GM10266 (cell line): ENCODE measurements around the gene CFP.
"Not testable (repeated sequence)": the region's sequence is repeated elsewhere in the genome, so short reads cannot be mapped to it uniquely, and the experiment has no call there.

Experiments
- DNase-seq: peaks from one replicate; pipeline ENCODE4 v3.0.0; 2012; ENCODE audit errors: extremely low spot score
- CTCF ChIP-seq: IDR thresholded peaks from 2 replicates; pipeline ENCODE4 v1.5.1; 2012; ENCODE audit warnings: mild to moderate bottlenecking, low read depth; ENCODE audit not compliant: control insufficient read depth, insufficient read depth; ENCODE audit errors: missing control alignments

CFP gene

DNA sequence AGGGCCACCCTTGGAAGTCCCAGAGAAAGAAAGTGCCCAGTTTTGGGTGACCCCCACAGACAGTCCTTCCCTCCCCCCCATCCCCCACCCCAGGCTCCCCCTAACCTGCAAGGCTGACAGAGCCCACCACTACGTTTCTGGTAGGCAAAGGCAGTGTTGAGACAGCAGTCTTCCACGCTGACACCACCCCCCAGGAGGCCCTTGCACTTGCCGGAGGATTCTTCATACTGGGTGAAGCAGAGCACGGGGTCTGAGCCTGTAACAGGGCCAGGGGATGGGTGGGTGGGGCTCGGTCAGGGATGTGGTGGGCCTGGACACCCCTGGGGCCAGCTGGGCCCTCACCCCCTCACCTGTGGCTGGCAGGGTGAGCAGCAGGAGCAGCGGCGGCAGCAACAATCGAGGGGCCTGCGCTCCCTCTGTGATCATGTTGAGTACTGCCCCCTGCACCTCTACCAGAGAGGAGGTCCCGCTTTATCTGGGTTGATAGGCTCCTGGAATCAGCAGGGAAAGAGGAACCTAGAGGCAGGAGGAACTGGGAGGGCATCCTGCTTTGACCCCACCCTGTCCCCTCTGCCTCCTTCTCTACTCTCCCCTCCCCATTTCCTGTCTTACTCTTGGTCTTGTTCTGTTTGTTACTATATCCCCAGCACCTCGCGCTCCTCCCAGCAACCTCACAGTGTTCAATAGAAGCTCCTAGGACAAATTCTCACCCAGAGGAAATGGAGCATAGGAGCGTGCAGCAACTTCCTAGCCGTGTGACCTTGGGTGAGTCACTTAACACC lies at the start of gene CFP:
Gene CFP, minus strand, starts transcription at position 512 of the 782 bp plus-strand sequence. Its CDS starts 86 bp downstream, at position 426.
- no peak for TF ChIP-seq CTCF
- DNase-seq: no peak

GRCh38 chrX:47675959-47676859 lies 46.5 kb upstream of the CFP start:
- not testable (repeated sequence) for DNase-seq

DNA sequence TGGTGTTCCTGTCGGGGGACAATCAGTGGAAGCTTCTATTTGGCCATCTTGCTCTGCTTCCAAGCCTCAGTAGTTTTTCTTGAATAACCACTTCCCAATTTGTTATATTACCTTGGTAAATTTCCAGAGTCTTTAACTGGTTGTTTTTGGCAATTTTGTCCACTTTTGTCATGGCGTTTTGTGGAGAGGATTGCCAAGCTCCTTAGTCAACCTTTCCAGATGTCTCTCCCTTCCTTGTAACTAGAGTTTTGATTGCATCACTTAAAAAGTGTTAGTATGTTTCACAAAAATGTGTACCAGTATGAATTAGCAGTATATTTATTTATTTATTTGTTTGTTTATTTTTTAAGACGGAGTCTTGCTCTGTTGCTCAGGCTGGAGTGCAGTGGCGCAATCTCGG lies 45.0 kb upstream of the CFP start:
- TF ChIP-seq CTCF: no peak
- no peak for DNase-seq

DNA sequence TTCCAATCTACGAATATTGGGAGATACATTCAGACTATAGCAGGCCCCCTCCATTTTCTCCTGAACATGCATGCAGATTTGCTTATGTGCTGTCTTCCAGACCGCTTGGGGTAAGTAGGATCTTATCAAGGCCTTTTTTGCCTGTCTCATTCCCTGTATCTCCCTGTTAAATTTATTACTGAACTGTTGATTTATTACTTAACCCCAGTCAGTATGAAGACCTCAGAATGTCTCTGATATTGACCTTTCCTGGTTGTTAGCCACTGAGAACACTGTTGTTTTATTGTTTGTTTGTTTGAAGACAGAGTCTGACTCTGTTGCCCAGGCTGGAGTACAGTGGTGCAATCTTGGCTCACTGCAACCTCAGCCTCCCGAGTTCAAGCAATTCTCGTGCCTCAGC lies 36.1 kb upstream of the CFP start:
- not testable (repeated sequence) for DNase-seq

- no peak for TF ChIP-seq CTCF
These were observed 35.0 kb upstream of the CFP start for GRCh38 chrX:47664737-47665136.

DNA sequence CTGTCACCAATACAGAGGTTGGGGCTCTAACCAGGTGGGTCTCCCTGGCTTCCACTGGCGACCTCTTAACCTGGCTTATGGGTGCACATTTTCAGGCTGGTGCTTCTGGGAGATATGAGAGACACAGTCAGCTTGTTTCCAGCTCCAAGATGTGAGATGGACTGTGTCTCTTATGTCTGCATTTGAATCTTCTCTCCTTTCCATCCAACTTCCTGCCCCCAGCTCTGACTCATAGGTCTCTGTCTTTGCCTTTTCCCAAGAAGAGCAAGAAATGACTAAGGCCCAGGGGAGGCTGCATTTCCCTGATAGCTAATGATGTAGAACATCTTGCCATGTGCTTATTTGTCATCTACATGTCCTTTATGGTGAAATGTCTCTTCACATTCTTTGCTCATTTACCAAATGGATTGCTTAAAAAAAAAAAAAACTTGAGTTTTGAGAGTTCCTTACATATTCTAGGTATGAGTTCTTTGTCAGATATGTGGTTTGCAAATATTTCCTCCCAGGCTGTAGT lies 32.5 kb upstream of the CFP start:
- DNase-seq: no peak
- TF ChIP-seq CTCF: no peak

More at GRCh38 chrX:47664737-47665136, 35.0 kb upstream of the CFP start:
- no peak for DNase-seq

- no peak for TF ChIP-seq CTCF
- no peak for DNase-seq
These were observed 31.8 kb upstream of the CFP start for GRCh38 chrX:47661539-47661938.

DNA sequence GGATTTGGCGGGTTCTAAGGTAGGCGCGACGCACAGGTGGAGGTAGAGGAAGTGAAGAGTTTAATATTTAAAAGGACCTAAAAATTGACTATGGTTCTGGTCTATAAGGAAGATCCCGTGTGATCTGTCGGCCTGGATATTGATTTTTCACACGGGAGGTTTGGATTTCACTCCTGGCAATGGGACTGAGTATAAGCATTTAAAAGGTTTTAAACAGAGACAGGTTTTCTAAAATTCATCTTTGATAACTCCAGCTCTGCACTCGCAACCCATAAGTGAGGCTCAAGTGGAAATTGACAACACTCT lies 29.6 kb upstream of the CFP start:
- TF ChIP-seq CTCF: no peak
- DNase-seq: no peak
